OCI-LY3 (cell line): Measurements from ENCODE around the gene MAP4K3.
"Not testable (repeated sequence)": the region's sequence is repeated elsewhere in the genome, so short reads cannot be mapped to it uniquely, and the experiment has no call there.

Experiments used
- CTCF ChIP-seq: fragments of 200-600, 300-600 bp; sonication (generic); IDR thresholded peaks from 2 replicates; pipeline ENCODE4 v1.5.1; 2014; ENCODE audit warnings: antibody characterized with exemption, low read length, low read depth
- EZH2phosphoT487 ChIP-seq: fragments of 200-600 bp; shearing (Covaris generic); IDR thresholded peaks from 2 replicates; pipeline ENCODE4 v1.6.1; 2018; ENCODE audit warnings: antibody characterized with exemption, mixed run types, low read depth

- not testable (repeated sequence) for TF ChIP-seq EZH2phosphoT487, CTCF
Observed at GRCh38 chr2:39384071-39384470, 53.0 kb downstream of the MAP4K3 start.
